GM12878 (cell line): ENCODE results near the gene PGAM4. TPM values are rescaled to one million over a fixed set of nuclear protein-coding genes. Genes with fewer than 3 reads are reported as not detected.

Experiments used
- ATAC-seq: fragments of 200-7000 bp; cut with Tn5 transposase; 3 replicates; pipeline ENCODE4 v1.9.1; 2020; ENCODE audit warnings: mild to moderate bottlenecking, moderate library complexity
- BruUV-seq: library from RNA; stranded (reverse); fragments of 400-500 nt; replicated peaks from 2 replicates; lab custom pipeline; 2021; lab: Mats Ljungman, UMichigan
- CTCF ChIA-PET: fragments of 300-600 bp; sonication (Branson Sonifier 250); formaldehyde crosslinking; extraction: SDS; loops from one replicate; lab custom pipeline; 2021; ENCODE audit warnings: inconsistent platforms; lab: Yijun Ruan, JAX
- POLR2A ChIA-PET: fragments of 350-600 bp; formaldehyde crosslinking; extraction: SDS; loops from one replicate; lab custom pipeline; 2021; ENCODE audit warnings: inconsistent platforms; lab: Charles Lee
- RAD21 ChIA-PET: fragments of 300-600 bp; sonication (Branson Sonifier 250); formaldehyde crosslinking; loops from one replicate; lab custom pipeline; 2023; ENCODE audit warnings: antibody characterized with exemption; ENCODE audit not compliant: unreplicated experiment; lab: Charles Lee
- SMC1A ChIA-PET: fragments of 300-600 bp; sonication (Branson Sonifier 250); formaldehyde crosslinking; loops from one replicate; lab custom pipeline; 2023; ENCODE audit not compliant: unreplicated experiment, uncharacterized antibody; lab: Charles Lee
- DNase-seq: peaks from one replicate; pipeline ENCODE4 v3.0.0-alpha.2; 2011; ENCODE audit warnings: low read depth, low spot score
- FAIRE-seq: peaks from 3 replicates; lab custom pipeline; 2011; peaks lifted over from hg19 to GRCh38; lab: Jason Lieb, UNC
- H2AFZ ChIP-seq: 2 replicates; pipeline ENCODE4 v1.6.0; 2011; ENCODE audit warnings: low read depth, low read length, control low read depth; ENCODE audit not compliant: control insufficient read depth
- H3K27ac ChIP-seq: 2 replicates; pipeline ENCODE4 v1.5.1; 2011; ENCODE audit warnings: control low read depth; ENCODE audit not compliant: control insufficient read depth, insufficient read depth
- H3K27me3 ChIP-seq, 2 experiments: replicated peaks in 1 of 2; 2 replicates each; pipeline versions ENCODE4 v1.6.0 to v1.6.1; 2011; ENCODE audit warnings: low read length in 1 of 2; ENCODE audit not compliant: control insufficient read depth in 2 of 2, insufficient read depth in 2 of 2
- H3K36me3 ChIP-seq, 2 experiments: 2 replicates each; pipeline ENCODE4 v1.5.1; 2011; ENCODE audit warnings: low read length in 1 of 2; ENCODE audit not compliant: control insufficient read depth in 2 of 2, insufficient read depth in 2 of 2
- H3K4me1 ChIP-seq: 2 replicates; pipeline ENCODE4 v1.6.1; 2011; ENCODE audit warnings: mild to moderate bottlenecking, low read length, moderate library complexity, mixed read lengths; ENCODE audit not compliant: control insufficient read depth, insufficient read depth
- H3K4me2 ChIP-seq: 2 replicates; pipeline ENCODE4 v1.6.0; 2011; ENCODE audit warnings: control low read depth; ENCODE audit not compliant: control insufficient read depth, insufficient read depth
- H3K4me3 ChIP-seq: fragments of 200-600 bp; sonication (generic); 2 replicates; pipeline ENCODE4 v1.5.1; 2016
- H3K79me2 ChIP-seq: 2 replicates; pipeline ENCODE4 v1.6.0; 2011; ENCODE audit warnings: low read length; ENCODE audit not compliant: control insufficient read depth, insufficient read depth
- H3K9ac ChIP-seq: 2 replicates; pipeline ENCODE4 v1.8.0; 2011; ENCODE audit warnings: low read length, control low read depth, mixed read lengths; ENCODE audit not compliant: control insufficient read depth, insufficient read depth
- H3K9me3 ChIP-seq: replicated peaks from 3 replicates; pipeline ENCODE4 v1.5.1; 2011; ENCODE audit warnings: mild to moderate bottlenecking, low read length; ENCODE audit not compliant: control insufficient read depth, insufficient read depth
- H4K20me1 ChIP-seq: 2 replicates; pipeline ENCODE4 v1.6.0; 2011; ENCODE audit not compliant: control insufficient read depth, insufficient read depth
- BACH1 ChIP-seq: fragments of 450-650 bp; IDR thresholded peaks from 2 replicates; pipeline ENCODE4 v1.6.1; 2017; ENCODE audit warnings: mild to moderate bottlenecking, borderline replicate concordance
- CBX3 ChIP-seq: fragments of 200-600 bp; sonication (generic); IDR thresholded peaks from 2 replicates; pipeline ENCODE4 v1.6.1; 2016; ENCODE audit warnings: low read depth, borderline replicate concordance
- CREM ChIP-seq: IDR thresholded peaks from 2 replicates; pipeline ENCODE4 v1.6.1; 2014; ENCODE audit warnings: antibody characterized with exemption, low read depth
- EP300 ChIP-seq, 2 experiments: fragments of 150-350 bp in 1 of 2; IDR thresholded peaks; 2 replicates each; pipeline ENCODE4 v1.6.1; 2011 to 2012; ENCODE audit warnings: low read depth in 2 of 2, low read length in 2 of 2, borderline replicate concordance in 1 of 2, improper control_type of control experiment in 1 of 2, inconsistent platforms in 1 of 2; ENCODE audit not compliant: control insufficient read depth in 1 of 2
- ESRRA ChIP-seq: IDR thresholded peaks from 2 replicates; pipeline ENCODE4 v1.6.1; 2012; ENCODE audit warnings: mild to moderate bottlenecking, low read length, improper control_type of control experiment
- FOXK2 ChIP-seq: fragments of 450-650 bp; IDR thresholded peaks from 2 replicates; pipeline ENCODE4 v1.6.1; 2017; ENCODE audit warnings: mild to moderate bottlenecking, moderate library complexity
- NFYB ChIP-seq: IDR thresholded peaks from 2 replicates; pipeline ENCODE4 v1.6.1; 2011; ENCODE audit warnings: low read depth, mild to moderate bottlenecking, low read length, improper control_type of control experiment, moderate library complexity; ENCODE audit not compliant: insufficient read depth
- SIX5 ChIP-seq: IDR thresholded peaks from 2 replicates; pipeline ENCODE4 v1.6.1; 2011; ENCODE audit warnings: mild to moderate bottlenecking, low read depth, low read length, moderate library complexity; ENCODE audit not compliant: severe bottlenecking
- SUPT20H ChIP-seq: IDR thresholded peaks from 2 replicates; pipeline ENCODE4 v1.6.1; 2011; ENCODE audit warnings: low read depth, mild to moderate bottlenecking, low read length, moderate library complexity, borderline replicate concordance; ENCODE audit not compliant: control insufficient read depth
- TBL1XR1 ChIP-seq: IDR thresholded peaks from 2 replicates; pipeline ENCODE4 v1.6.1; 2012; ENCODE audit warnings: low read depth, low read length, improper control_type of control experiment
- TCF3 ChIP-seq: IDR thresholded peaks from 2 replicates; pipeline ENCODE4 v1.6.1; 2012; ENCODE audit warnings: low read depth, mild to moderate bottlenecking, low read length, borderline replicate concordance; ENCODE audit not compliant: insufficient read depth
- USF1 ChIP-seq: IDR thresholded peaks from 2 replicates; pipeline ENCODE4 v1.6.1; 2011; ENCODE audit warnings: borderline replicate concordance, low read depth, mild to moderate bottlenecking, moderate library complexity, mixed read lengths, low read length; ENCODE audit not compliant: insufficient read depth; ENCODE audit errors: extremely low read length
- ZZZ3 ChIP-seq: IDR thresholded peaks from 2 replicates; pipeline ENCODE4 v1.6.1; 2011; ENCODE audit warnings: low read depth; ENCODE audit not compliant: control insufficient read depth, insufficient read length
- WGBS: methylation state at CpG from one replicate; pipeline ENCODE4 v1.1.6; 2016; ENCODE audit warnings: low lambda C conversion rate; ENCODE audit not compliant: insufficient replicate concordance, insufficient coverage; ENCODE audit errors: missing lambda C conversion rate; 5-methylcytosine and 5-hydroxymethylcytosine counted together
- in situ Hi-C: fragments of 300-500 bp; cut with MboI; formaldehyde crosslinking; loops from 9 replicates; pipeline ENCODE4 v1.14.3; 2018; ENCODE audit warnings: mixed read lengths
- intact Hi-C: fragments of 100-400 bp; cut with micrococcal nuclease; formaldehyde crosslinking; loops from one replicate; pipeline ENCODE4 v1.14.2; 2022; ENCODE audit not compliant: unreplicated experiment
- polyA plus RNA-seq, 11 experiments: library from polyadenylated mRNA; depleted of rRNA in 4 of 11; unstranded in 6 of 11; stranded (reverse) in 5 of 11; fragments of >200 nt; fragmentation: Nextera tagmentation in 4 of 11; fragmentation: Illumina TruSeq in 1 of 11; extraction: Ambion mirVana in 4 of 11; extraction: Trizol in 1 of 11; gene quantifications; 1 replicate in 1 of 11; 2 replicates in 10 of 11; pipeline versions ENCODE4 v1.2.1 to v1.2.3, GENCODE V29; 2011 to 2016; ENCODE audit warnings: inconsistent platforms in 2 of 11, missing spikeins in 2 of 11, low read depth in 1 of 11
- total RNA-seq, 4 experiments: library from RNA; depleted of rRNA in 3 of 4; stranded (reverse); fragments of >200 nt in 3 of 4; fragmentation: Illumina TruSeq in 1 of 4; extraction: Trizol in 1 of 4; gene quantifications; 2 replicates each; pipeline versions ENCODE4 v1.2.1 to v1.2.3, GENCODE V29; 2013 to 2021

The PGAM4 gene
- total and polyA plus RNA-seq, 10 of the 15 experiments (the other 5 are each of a cell fraction or from before 2014, with no cell fraction given) = 0.24 to 0.80 (median 0.36) TPM; not detected in 6

- H3K4me3 ChIP-seq = no peak overlapping the region
- ChIA-PET CTCF (interaction anchor here (1.0 to 2.0 kb wide), 3 partner anchors 10 to 139 kb away, joined by 3 to 7 read pairs (median 3); no protein-coding TSS in a partner anchor), POLR2A (no interaction called here), RAD21 (no interaction called here), SMC1A (interaction anchor here (0.6 to 1.6 kb wide), 2 partner anchors 11 to 76 kb away, joined by 3 to 6 read pairs; no protein-coding TSS in a partner anchor)
- no peak for ATAC-seq
- no peak overlapping the region for H3K4me2 ChIP-seq
- no peak overlapping the region for H2AFZ ChIP-seq
- no TSS peak for BruUV-seq
- H3K27me3 ChIP-seq = no peaks in the 10 kb centered on the region
- no peaks in the 10 kb centered on the region for H3K79me2 ChIP-seq
- no peak for FAIRE-seq
- H3K9me3 ChIP-seq = peaks cover 1% of the 10 kb centered on the region; the same call in 1 of the 3 replicates
- H3K36me3 ChIP-seq = no peaks in the 10 kb centered on the region
- in situ Hi-C loops (no loop called here), intact Hi-C loops (no loop called here)
- no peaks in the 10 kb centered on the region for H3K4me1 ChIP-seq
- TF ChIP-seq CREM (no peak), NFYB (no peak), EP300 (IDR thresholded peaks at IDR 0.05; ENCODE audit: borderline replicate concordance in 1 of 2, control insufficient read depth in 1 of 2, low read depth in 2 of 2, low read length in 2 of 2) (no peak), SUPT20H (no peak), TCF3 (no peak), FOXK2 (no peak), USF1 (no peak), ZZZ3 (no peak), BACH1 (no peak), SIX5 (no peak), TBL1XR1 (no peak), ESRRA (no peak), CBX3 (no peak)
- H3K27ac ChIP-seq = no peak overlapping the region
- no peaks in the 10 kb centered on the region for H4K20me1 ChIP-seq
- no peak overlapping the region for H3K9ac ChIP-seq
- DNase-seq = no peak
- WGBS = 88% methylated on average over 1 of the region's 1 CpG
Observed at GRCh38 chrX:77953708-77954107, 15.7 kb downstream of the PGAM4 start.
